Neuronal stem cell (in vitro differentiated cells): ENCODE measurements around the gene PRSS33.
A peak's percentile ranks its signal among the peaks of the same experiment; 100 is the strongest.

Experiments used
- DNase-seq: peaks from one replicate; pipeline ENCODE4 v3.0.0-alpha.2; 2013; ENCODE audit warnings: low spot score
- H2AFZ ChIP-seq: one replicate; pipeline ENCODE4 v1.6.1; 2013; ENCODE audit warnings: mild to moderate bottlenecking, low read length, inconsistent platforms
- H2AK5ac ChIP-seq: 2 replicates; pipeline ENCODE4 v1.6.1; 2013; ENCODE audit warnings: low read depth, mild to moderate bottlenecking, inconsistent platforms, low read length, moderate library complexity, mixed read lengths
- H2BK120ac ChIP-seq: 2 replicates; pipeline ENCODE4 v1.6.1; 2013; ENCODE audit warnings: low read depth, mild to moderate bottlenecking, inconsistent platforms, low read length, moderate library complexity, mixed read lengths
- H2BK12ac ChIP-seq: one replicate; pipeline ENCODE4 v1.6.1; 2013; ENCODE audit warnings: low read length, inconsistent platforms
- H2BK15ac ChIP-seq: 2 replicates; pipeline ENCODE4 v1.6.1; 2013; ENCODE audit warnings: mild to moderate bottlenecking, low read length, inconsistent platforms, mixed read lengths
- H2BK5ac ChIP-seq: one replicate; pipeline ENCODE4 v1.6.1; 2013; ENCODE audit warnings: inconsistent platforms, mild to moderate bottlenecking, low read length, moderate library complexity
- H3K14ac ChIP-seq: one replicate; pipeline ENCODE4 v1.6.1; 2013; ENCODE audit warnings: low read length, inconsistent platforms
- H3K18ac ChIP-seq: 2 replicates; pipeline ENCODE4 v1.6.1; 2013; ENCODE audit warnings: low read length, inconsistent platforms
- H3K23ac ChIP-seq: 2 replicates; pipeline ENCODE4 v1.6.1; 2013; ENCODE audit warnings: low read depth, mild to moderate bottlenecking, mixed read lengths, low read length, inconsistent platforms; ENCODE audit not compliant: poor library complexity
- H3K27ac ChIP-seq: replicated peaks from 3 replicates; pipeline ENCODE4 v1.5.1; 2013; ENCODE audit warnings: low read length, inconsistent platforms
- H3K27me3 ChIP-seq, 3 experiments: 2 replicates each; pipeline ENCODE4 v1.6.1; 2013; ENCODE audit warnings: low read length in 3 of 3, mild to moderate bottlenecking in 2 of 3, inconsistent platforms in 1 of 3, low read depth in 1 of 3, mixed read lengths in 1 of 3, moderate library complexity in 1 of 3; ENCODE audit not compliant: control insufficient read depth in 3 of 3, insufficient read depth in 3 of 3
- H3K36me3 ChIP-seq, 2 donors: replicated peaks in 1 of 2; 2 replicates each; pipeline ENCODE4 v1.6.1; 2013; ENCODE audit warnings: low read length in 2 of 2; ENCODE audit not compliant: control insufficient read depth in 2 of 2, insufficient read depth in 2 of 2
- H3K4ac ChIP-seq: 2 replicates; pipeline ENCODE4 v1.6.1; 2013; ENCODE audit warnings: inconsistent platforms, mild to moderate bottlenecking, low read length, moderate library complexity
- H3K4me1 ChIP-seq, 2 donors: 1 replicate in 1 of 2; 2 replicates in 1 of 2; pipeline ENCODE4 v1.6.1; 2013; ENCODE audit warnings: low read length in 2 of 2, low read depth in 1 of 2; ENCODE audit not compliant: control insufficient read depth in 2 of 2, insufficient read depth in 1 of 2
- H3K4me2 ChIP-seq: one replicate; pipeline ENCODE4 v1.6.1; 2013; ENCODE audit warnings: mild to moderate bottlenecking, low read length, inconsistent platforms; ENCODE audit not compliant: insufficient read depth, poor library complexity, severe bottlenecking
- H3K4me3 ChIP-seq, 2 donors: 2 replicates each; pipeline ENCODE4 v1.5.1; 2013; ENCODE audit warnings: low read length in 2 of 2, mild to moderate bottlenecking in 2 of 2, inconsistent platforms in 1 of 2, moderate library complexity in 1 of 2
- H3K79me1 ChIP-seq: one replicate; pipeline ENCODE4 v1.6.1; 2013; ENCODE audit warnings: low read depth, mild to moderate bottlenecking, inconsistent platforms, low read length, moderate library complexity
- H3K9ac ChIP-seq: one replicate; pipeline ENCODE4 v1.6.1; 2013; ENCODE audit warnings: mild to moderate bottlenecking, low read depth, low read length, inconsistent platforms; ENCODE audit not compliant: poor library complexity
- H3K9me3 ChIP-seq, 2 donors: replicated peaks in 1 of 2; 2 replicates each; pipeline versions ENCODE3 to v1.6.1; 2013; ENCODE audit warnings: low read length in 2 of 2, mild to moderate bottlenecking in 2 of 2, inconsistent platforms in 1 of 2, low read depth in 1 of 2, mixed read lengths in 1 of 2, moderate library complexity in 1 of 2; ENCODE audit not compliant: control insufficient read depth in 2 of 2, insufficient read depth in 1 of 2
- H4K8ac ChIP-seq: one replicate; pipeline ENCODE4 v1.6.1; 2013; ENCODE audit warnings: low read depth, mild to moderate bottlenecking, inconsistent platforms, low read length, moderate library complexity
- H4K91ac ChIP-seq: one replicate; pipeline ENCODE4 v1.6.1; 2013; ENCODE audit warnings: low read length, low read depth, mild to moderate bottlenecking, inconsistent platforms; ENCODE audit not compliant: poor library complexity
- WGBS, 2 donors: extraction: QIAGEN DNeasy Blood & Tissue Kit; methylation state at CpG; one replicate each; pipeline ENCODE4 v1.1.7; 2013; ENCODE audit warnings: missing lambda C conversion rate in 2 of 2, mixed read lengths in 1 of 2; ENCODE audit not compliant: insufficient read length in 2 of 2, insufficient replicate concordance in 1 of 2; ENCODE audit errors: extremely low coverage in 2 of 2; 5-methylcytosine and 5-hydroxymethylcytosine counted together

PRSS33 gene

DNA sequence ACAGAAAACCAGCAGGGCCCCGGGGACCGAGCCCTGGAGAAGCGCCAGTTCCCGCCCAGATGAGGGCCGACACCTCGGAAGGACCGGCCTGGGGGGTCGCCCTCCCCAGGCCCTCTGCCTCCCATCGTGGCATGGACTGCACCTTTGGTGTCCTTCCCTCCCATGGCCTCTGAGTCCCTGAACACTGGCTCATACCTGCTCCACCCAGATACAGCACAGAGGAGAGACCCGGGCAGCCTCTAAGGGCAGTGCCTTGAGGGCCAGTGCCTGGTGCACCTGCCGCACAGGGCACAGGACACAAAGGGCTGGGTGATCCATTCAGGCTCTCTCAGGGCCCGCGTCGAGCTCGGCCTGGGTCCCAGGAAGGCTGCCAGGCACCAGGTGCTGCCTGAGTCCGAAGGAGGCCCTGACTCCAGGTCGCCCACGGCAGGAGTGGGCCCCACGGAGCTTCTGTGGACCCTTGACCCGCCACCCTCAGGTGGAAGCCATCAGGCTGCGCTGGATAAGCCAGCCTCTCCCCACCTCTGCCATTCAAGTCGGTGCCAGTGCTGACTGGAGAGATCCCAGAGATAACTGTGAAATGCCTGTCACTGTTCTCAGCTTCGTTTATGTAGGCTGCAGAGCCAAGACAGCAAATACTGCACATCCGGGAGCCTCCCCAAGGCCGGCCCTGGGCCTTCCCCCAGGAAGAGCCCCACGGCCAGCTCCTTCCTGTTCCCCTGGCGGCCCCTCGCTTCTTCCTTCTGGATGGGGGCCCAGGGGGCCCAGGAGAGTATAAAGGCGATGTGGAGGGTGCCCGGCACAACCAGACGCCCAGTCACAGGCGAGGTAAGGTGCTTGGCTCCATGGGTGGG lies 42.4 kb upstream of the PRSS33 start, which contains the start of gene ZG16B:
Gene ZG16B, plus strand, starts transcription at position 803 of the 854 bp plus-strand sequence. CDS start 139 bp downstream, outside the sequence.
- Histone ChIP-seq H3K27ac (no peak within 1 kb of the TSS), H3K27me3 (peaks cover 0 to 39% (median 0%) of the 10 kb centered on the region in 3 experiments), H2AK5ac (peak within 1 kb of the TSS; percentile 56), H2BK120ac (no peak within 1 kb of the TSS), H2BK12ac (no peak within 1 kb of the TSS), H3K4ac (no peak within 1 kb of the TSS), H2AFZ (peak within 1 kb of the TSS; percentile 7), H3K79me1 (peaks cover 1% of the 10 kb centered on the region), H4K8ac (peak within 1 kb of the TSS; percentile 17), H3K9me3 (peaks cover 0 to 2% of the 10 kb centered on the region in 2 donors), H3K4me2 (no peak within 1 kb of the TSS), H3K4me3 (no peak within 1 kb of the TSS), H3K9ac (peak within 1 kb of the TSS; percentile 71), H3K23ac (peak within 1 kb of the TSS; percentile 80), H3K14ac (peak within 1 kb of the TSS; percentile 71), H3K18ac (no peak within 1 kb of the TSS), H2BK15ac (peak within 1 kb of the TSS; percentile 26), H4K91ac (no peak within 1 kb of the TSS), H3K36me3 (no peaks in the 10 kb centered on the region), H2BK5ac (no peak within 1 kb of the TSS), H3K4me1 (no peaks in the 10 kb centered on the region)
- DNase-seq: no peak
- no CpG with 5 or more reads among the region's 32 CpGs for WGBS, 2 donors

DNA sequence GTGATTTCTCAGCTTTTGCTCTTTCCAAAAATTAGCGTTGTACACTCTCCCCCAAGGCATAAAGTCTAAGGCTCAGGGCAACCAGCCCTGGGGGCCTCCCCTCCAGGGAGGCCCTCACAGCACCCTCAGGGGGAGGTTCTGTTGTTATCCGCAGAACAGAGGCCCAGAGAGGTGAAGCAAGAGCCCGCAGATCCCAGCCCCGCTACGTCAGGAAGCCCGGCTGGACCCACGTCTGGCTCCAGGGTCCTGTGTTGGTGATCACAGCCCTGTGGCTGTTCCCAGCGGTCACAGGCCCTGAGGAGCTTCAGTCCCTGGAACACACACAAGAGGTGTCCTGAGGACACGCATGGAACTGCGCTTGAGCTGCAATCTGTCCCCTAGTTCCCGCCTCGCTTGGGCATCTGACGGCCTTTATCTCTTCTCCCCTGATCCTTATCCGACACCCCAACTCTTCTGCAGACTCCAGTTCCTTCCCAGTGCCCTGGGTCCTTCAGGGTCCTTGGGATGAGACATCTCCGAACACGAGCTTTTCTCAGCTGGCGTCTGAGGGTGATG lies 41.6 kb upstream of the PRSS33 start:
- Histone ChIP-seq H3K14ac (no peak overlapping the region), H2BK120ac (no peak overlapping the region), H3K27ac (no peak overlapping the region), H3K4ac (no peak overlapping the region), H2AK5ac (no peak overlapping the region), H3K9me3 (peaks cover 0 to 2% of the 10 kb centered on the region in 2 donors), H3K23ac (peak overlapping the region; percentile 20), H3K18ac (no peak overlapping the region), H3K27me3 (peaks cover 0 to 39% (median 0%) of the 10 kb centered on the region in 3 experiments), H4K8ac (no peak overlapping the region), H2BK5ac (no peak overlapping the region), H3K4me2 (no peak overlapping the region), H3K36me3 (no peaks in the 10 kb centered on the region), H3K4me1 (no peaks in the 10 kb centered on the region), H2BK15ac (no peak overlapping the region), H4K91ac (no peak overlapping the region), H2AFZ (no peak overlapping the region), H3K79me1 (peaks cover 1% of the 10 kb centered on the region), H3K4me3 (no peak overlapping the region), H3K9ac (no peak overlapping the region), H2BK12ac (no peak overlapping the region)
- WGBS, 2 donors: no CpG with 5 or more reads among the region's 17 CpGs
- DNase-seq: no peak

DNA sequence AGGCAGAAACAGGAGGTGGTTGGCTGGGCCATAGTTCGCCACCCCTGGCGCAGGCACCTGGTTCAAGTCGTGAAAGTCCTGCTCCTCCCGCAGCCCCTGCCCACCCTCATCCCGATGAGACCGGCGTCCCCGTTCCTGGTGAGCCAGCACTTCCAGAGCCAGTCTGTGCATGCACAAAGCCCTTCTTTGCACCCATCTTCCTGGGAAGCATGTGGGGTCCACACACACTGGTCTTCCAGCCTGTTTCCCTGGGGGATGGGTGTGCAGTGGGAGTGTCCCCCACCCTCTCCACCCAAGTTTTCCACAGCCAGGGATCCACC lies 41.1 kb upstream of the PRSS33 start:
- Histone ChIP-seq H2BK15ac (no peak overlapping the region), H3K36me3 (no peaks in the 10 kb centered on the region), H3K18ac (no peak overlapping the region), H3K9me3 (peaks cover 0 to 2% of the 10 kb centered on the region in 2 donors), H3K27me3 (peaks cover 0 to 39% (median 0%) of the 10 kb centered on the region in 3 experiments), H2BK120ac (no peak overlapping the region), H3K79me1 (peaks cover 1% of the 10 kb centered on the region), H3K4me3 (no peak overlapping the region), H3K4ac (no peak overlapping the region), H4K91ac (no peak overlapping the region), H3K9ac (no peak overlapping the region), H2BK5ac (no peak overlapping the region), H2AK5ac (no peak overlapping the region), H2AFZ (no peak overlapping the region), H3K14ac (no peak overlapping the region), H4K8ac (no peak overlapping the region), H3K4me1 (no peaks in the 10 kb centered on the region), H3K4me2 (no peak overlapping the region), H3K27ac (no peak overlapping the region), H2BK12ac (no peak overlapping the region), H3K23ac (peak overlapping the region; percentile 8)
- no CpG with 5 or more reads among the region's 8 CpGs for WGBS, 2 donors
- no peak for DNase-seq

DNA sequence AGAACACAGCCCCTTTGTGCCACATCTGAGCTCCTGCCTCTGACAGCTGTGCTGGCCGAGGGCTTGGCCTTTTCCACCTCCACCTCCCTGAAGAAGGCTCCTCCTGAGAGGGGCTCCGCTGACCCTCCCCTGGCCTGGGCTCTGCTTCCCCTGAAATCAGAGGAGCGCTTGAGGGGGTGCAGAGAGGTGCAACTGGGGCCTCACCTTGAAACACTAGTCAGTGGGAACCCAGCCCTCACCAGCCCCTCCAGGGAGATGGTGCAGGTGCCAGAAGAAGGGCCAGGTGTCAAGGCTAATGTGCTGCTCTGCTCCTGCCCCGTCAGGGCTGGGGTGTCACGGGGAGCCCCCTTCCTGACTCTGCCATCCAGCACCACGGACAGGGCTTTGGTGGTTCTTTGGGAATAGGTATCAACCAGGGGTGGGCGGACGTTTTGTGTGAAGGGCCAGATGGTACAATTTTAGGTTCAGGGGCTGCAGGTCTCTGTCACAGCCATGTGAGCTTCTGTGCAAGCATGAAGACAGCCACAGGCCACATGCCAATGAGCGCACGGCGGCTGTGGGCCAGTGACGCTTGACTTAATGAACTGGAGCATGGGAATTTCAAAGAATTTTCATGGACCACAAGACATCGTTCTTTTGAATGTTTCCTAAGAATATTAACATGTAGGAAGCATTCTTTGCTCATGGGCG lies 40.6 kb upstream of the PRSS33 start:
- Histone ChIP-seq H3K9ac (no peak overlapping the region), H3K27me3 (peaks cover 0 to 39% (median 0%) of the 10 kb centered on the region in 3 experiments), H3K14ac (no peak overlapping the region), H3K4me2 (no peak overlapping the region), H3K79me1 (peaks cover 1% of the 10 kb centered on the region), H3K36me3 (no peaks in the 10 kb centered on the region), H3K4me1 (no peaks in the 10 kb centered on the region), H3K27ac (no peak overlapping the region), H3K4me3 (no peak overlapping the region), H2BK12ac (no peak overlapping the region), H2AK5ac (no peak overlapping the region), H2AFZ (no peak overlapping the region), H2BK5ac (no peak overlapping the region), H2BK15ac (no peak overlapping the region), H3K4ac (no peak overlapping the region), H4K91ac (no peak overlapping the region), H3K23ac (no peak overlapping the region), H3K9me3 (peaks cover 0 to 2% of the 10 kb centered on the region in 2 donors), H3K18ac (no peak overlapping the region), H2BK120ac (no peak overlapping the region), H4K8ac (no peak overlapping the region)
- no peak for DNase-seq
- WGBS, 2 donors: no CpG with 5 or more reads among the region's 14 CpGs
